ENCODE data around the gene LINGO1. TPM values are rescaled to one million over a fixed set of nuclear protein-coding genes. Genes with fewer than 3 reads are reported as not detected.
A peak's percentile ranks its signal among the peaks of the same experiment; 100 is the strongest.

Gene LINGO1
- total RNA-seq, 6 experiments from 2014 or later = 0.31 to 1.2 (median 0.39) TPM

GRCh38 chr15:77645602-77646001, 12.9 kb upstream of the LINGO1 start:
- no peaks in the 10 kb centered on the region for H3K27me3 ChIP-seq
- H3K9me3 ChIP-seq = no peaks in the 10 kb centered on the region
- TF ChIP-seq, protein P1, sequence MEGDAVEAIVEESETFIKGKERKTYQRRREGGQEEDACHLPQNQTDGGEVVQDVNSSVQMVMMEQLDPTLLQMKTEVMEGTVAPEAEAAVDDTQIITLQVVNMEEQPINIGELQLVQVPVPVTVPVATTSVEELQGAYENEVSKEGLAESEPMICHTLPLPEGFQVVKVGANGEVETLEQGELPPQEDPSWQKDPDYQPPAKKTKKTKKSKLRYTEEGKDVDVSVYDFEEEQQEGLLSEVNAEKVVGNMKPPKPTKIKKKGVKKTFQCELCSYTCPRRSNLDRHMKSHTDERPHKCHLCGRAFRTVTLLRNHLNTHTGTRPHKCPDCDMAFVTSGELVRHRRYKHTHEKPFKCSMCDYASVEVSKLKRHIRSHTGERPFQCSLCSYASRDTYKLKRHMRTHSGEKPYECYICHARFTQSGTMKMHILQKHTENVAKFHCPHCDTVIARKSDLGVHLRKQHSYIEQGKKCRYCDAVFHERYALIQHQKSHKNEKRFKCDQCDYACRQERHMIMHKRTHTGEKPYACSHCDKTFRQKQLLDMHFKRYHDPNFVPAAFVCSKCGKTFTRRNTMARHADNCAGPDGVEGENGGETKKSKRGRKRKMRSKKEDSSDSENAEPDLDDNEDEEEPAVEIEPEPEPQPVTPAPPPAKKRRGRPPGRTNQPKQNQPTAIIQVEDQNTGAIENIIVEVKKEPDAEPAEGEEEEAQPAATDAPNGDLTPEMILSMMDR (IDR thresholded peaks at IDR 0.05) = no peak
- TF ChIP-seq POLR2A (IDR thresholded peaks at IDR 0.05) = no peak
- H3K36me3 ChIP-seq = no peaks in the 10 kb centered on the region
- 58% methylated on average over 6 of the region's 8 CpGs for WGBS (ENCODE audit: insufficient coverage, low coverage, low lambda C conversion rate, missing lambda C conversion rate)
- no peak overlapping the region for H3K27ac ChIP-seq
- peak in 1 of 4 donors; percentile 38 for ATAC-seq
- no peak for DNase-seq
- intact Hi-C loops (cut with DNase I) = no loop called here
- no peaks in the 10 kb centered on the region for H3K4me1 ChIP-seq
- no peak overlapping the region for H3K4me3 ChIP-seq

DNA sequence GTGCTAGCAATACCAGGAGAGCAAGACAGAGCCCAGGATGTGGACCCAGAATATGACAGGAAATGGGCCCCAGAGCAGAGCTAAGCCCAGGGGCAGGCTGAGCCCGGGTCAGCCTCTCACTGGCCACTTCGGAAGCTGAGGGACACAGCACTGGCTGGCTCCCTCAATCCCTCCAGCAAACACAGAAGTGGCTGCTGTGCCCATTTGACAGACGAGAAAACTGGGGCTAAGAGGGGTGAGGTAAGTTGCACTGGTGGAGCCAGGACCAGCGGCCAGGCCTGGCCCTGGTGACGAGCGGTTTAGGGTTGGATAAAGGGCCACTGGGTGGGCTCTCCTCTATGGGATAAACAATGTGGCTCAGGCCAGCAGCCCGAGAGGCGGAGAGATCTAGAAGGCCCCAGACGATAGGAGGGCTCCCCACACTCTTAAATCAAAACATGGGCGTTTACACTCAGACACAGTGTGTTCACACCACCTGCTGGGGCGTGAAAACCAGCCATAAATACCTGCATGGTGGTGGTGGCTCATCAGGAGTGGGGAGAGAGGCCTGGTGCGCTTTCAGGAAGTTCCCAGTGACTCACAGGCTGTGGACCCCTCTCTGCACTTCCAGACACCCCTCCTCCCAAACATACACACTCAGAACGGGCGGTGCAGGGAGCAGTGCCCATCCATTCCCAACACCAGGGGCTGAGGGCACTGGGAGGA, 12.0 kb upstream of the LINGO1 start:
- TF ChIP-seq POLR2A (IDR thresholded peaks at IDR 0.05) = no peak
- TF ChIP-seq, protein P1 (IDR thresholded peaks at IDR 0.05) = no peak
- Histone ChIP-seq H3K27ac (no peak overlapping the region), H3K27me3 (no peaks in the 10 kb centered on the region), H3K4me1 (no peaks in the 10 kb centered on the region), H3K36me3 (no peaks in the 10 kb centered on the region), H3K4me3 (no peak overlapping the region), H3K9me3 (no peaks in the 10 kb centered on the region)
- intact Hi-C loops (cut with DNase I) = loop anchor here in 1 of 2 donors (5.0 kb wide), 1 partner anchor 178 kb away; no protein-coding TSS in a partner anchor
- DNase-seq = no peak
- no peak for ATAC-seq
- WGBS (ENCODE audit: insufficient coverage, low coverage, low lambda C conversion rate, missing lambda C conversion rate) = 74% methylated on average over 5 of the region's 14 CpGs

DNA sequence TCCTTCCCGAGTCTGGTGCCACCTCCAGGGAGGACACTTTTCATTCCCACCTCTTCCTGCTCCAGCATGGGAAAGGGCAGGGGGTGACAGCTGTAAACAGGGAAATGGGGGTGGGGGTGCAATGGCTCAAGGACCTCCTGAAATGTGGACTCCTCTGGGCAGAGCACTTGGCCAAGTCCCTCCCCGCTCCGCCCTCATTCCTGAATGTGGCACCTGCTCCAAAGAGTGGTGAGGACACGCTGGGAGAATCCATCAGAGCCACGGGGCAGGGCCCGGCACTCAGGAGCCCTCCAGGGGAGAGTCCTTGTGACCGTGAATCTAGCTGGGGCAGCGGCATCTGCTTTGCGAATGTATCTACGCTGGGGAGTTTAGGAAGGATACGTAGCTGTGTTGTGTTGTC, 11.1 kb upstream of the LINGO1 start:
- ATAC-seq (no peak), DNase-seq (no peak)
- H3K9me3 ChIP-seq = no peaks in the 10 kb centered on the region
- no peaks in the 10 kb centered on the region for H3K36me3 ChIP-seq
- H3K4me1 ChIP-seq = no peaks in the 10 kb centered on the region
- no peak overlapping the region for H3K27ac ChIP-seq
- no peak for TF ChIP-seq POLR2A (IDR thresholded peaks at IDR 0.05)
- TF ChIP-seq, protein P1 (IDR thresholded peaks at IDR 0.05) = no peak
- H3K27me3 ChIP-seq = no peaks in the 10 kb centered on the region
- intact Hi-C loops (cut with DNase I) = loop anchor here in 1 of 2 donors (5.0 kb wide), 1 partner anchor 179 kb away; no protein-coding TSS in a partner anchor
- H3K4me3 ChIP-seq = no peak overlapping the region
- 64% methylated on average over 3 of the region's 11 CpGs for WGBS (ENCODE audit: insufficient coverage, low coverage, low lambda C conversion rate, missing lambda C conversion rate)

- intact Hi-C loops (cut with DNase I) = loop anchor here in 1 of 2 donors (5.0 kb wide), 1 partner anchor 179 kb away; no protein-coding TSS in a partner anchor
- no peak for TF ChIP-seq POLR2A (IDR thresholded peaks at IDR 0.05)
- TF ChIP-seq, protein P1 (IDR thresholded peaks at IDR 0.05) = no peak
- WGBS (ENCODE audit: insufficient coverage, low coverage, low lambda C conversion rate, missing lambda C conversion rate) = 62% methylated on average over 5 of the region's 10 CpGs
- Histone ChIP-seq H3K27me3 (no peaks in the 10 kb centered on the region), H3K9me3 (no peaks in the 10 kb centered on the region), H3K4me1 (no peaks in the 10 kb centered on the region), H3K36me3 (no peaks in the 10 kb centered on the region), H3K4me3 (no peak overlapping the region), H3K27ac (no peak overlapping the region)
- peak in 1 of 4 donors; percentile 28 for ATAC-seq
- DNase-seq = no peak
Observed at GRCh38 chr15:77642793-77643430, 10.2 kb upstream of the LINGO1 start.

All from right lobe of liver (tissue), 6 donors.